Urinary bladder (tissue), 4 donors: ENCODE data around the gene SEPTIN5. TPM values are rescaled to one million over a fixed set of nuclear protein-coding genes. Genes with fewer than 3 reads are reported as not detected.
"Not testable (repeated sequence)": the region's sequence is repeated elsewhere in the genome, so short reads cannot be mapped to it uniquely, and the experiment has no call there.

Experiments used
- DNase-seq: peaks from one replicate; pipeline ENCODE4 v3.0.0-alpha.2; 2015; ENCODE audit errors: extremely low spot score
- H3K27ac ChIP-seq: one replicate; pipeline ENCODE4 v1.5.1; 2013; ENCODE audit warnings: low read depth, mild to moderate bottlenecking, moderate library complexity
- H3K36me3 ChIP-seq: one replicate; pipeline ENCODE4 v1.6.1; 2013; ENCODE audit warnings: mild to moderate bottlenecking, moderate library complexity; ENCODE audit not compliant: insufficient read depth
- H3K4me1 ChIP-seq: one replicate; pipeline ENCODE4 v1.6.1; 2013; ENCODE audit warnings: mild to moderate bottlenecking, moderate library complexity; ENCODE audit not compliant: insufficient read depth
- H3K4me3 ChIP-seq: one replicate; pipeline ENCODE4 v1.5.1; 2013; ENCODE audit warnings: low read depth, low read length
- WGBS: extraction: QIAGEN DNeasy Blood & Tissue Kit; methylation state at CpG from one replicate; pipeline ENCODE4 v1.1.7; 2013; 5-methylcytosine and 5-hydroxymethylcytosine counted together
- polyA plus RNA-seq: library from polyadenylated mRNA; stranded (reverse); fragments of 200-250 nt; gene quantifications from one replicate; pipeline ENCODE4 v1.2.3, GENCODE V29; 2013
- total RNA-seq: library from RNA; depleted of rRNA; stranded (reverse); fragments of >200 nt; gene quantifications from one replicate; pipeline ENCODE4 v1.2.3, GENCODE V29; 2014
- donor health status: healthy with polysubstance abuse.
- donor health status: healthy.

Gene SEPTIN5
- total and polyA plus RNA-seq, 2 donors: 20.9 to 25.6 TPM

GRCh38 chr22:19724927-19725661 is 10.8 kb downstream of the SEPTIN5 start:
- no peaks in the 10 kb centered on the region for H3K4me1 ChIP-seq
- no peak overlapping the region for H3K4me3 ChIP-seq
- DNase-seq: no peak
- no peak overlapping the region for H3K27ac ChIP-seq
- no peaks in the 10 kb centered on the region for H3K36me3 ChIP-seq
- 74% methylated on average over 45 of the region's 45 CpGs for WGBS

- not testable (repeated sequence) for DNase-seq, H3K4me3 ChIP-seq, H3K4me1 ChIP-seq, H3K36me3 ChIP-seq, H3K27ac ChIP-seq
- 82% methylated on average over 96 of the region's 96 CpGs for WGBS
Observed at GRCh38 chr22:19726064-19726788, 11.9 kb downstream of the SEPTIN5 start.

- no peak overlapping the region for H3K4me3 ChIP-seq
- DNase-seq: no peak
- WGBS: 55% methylated on average over 61 of the region's 61 CpGs
- no peak overlapping the region for H3K27ac ChIP-seq
- no peaks in the 10 kb centered on the region for H3K36me3 ChIP-seq
- H3K4me1 ChIP-seq: no peaks in the 10 kb centered on the region
Observed at GRCh38 chr22:19727310-19728150, 13.2 kb downstream of the SEPTIN5 start.

GRCh38 chr22:19728271-19728670 is 14.0 kb downstream of the SEPTIN5 start:
- no peak for DNase-seq
- Histone ChIP-seq H3K4me1 (no peaks in the 10 kb centered on the region), H3K36me3 (no peaks in the 10 kb centered on the region), H3K4me3 (no peak overlapping the region), H3K27ac (no peak overlapping the region)
- 83% methylated on average over 6 of the region's 6 CpGs for WGBS

- no peak for DNase-seq
Observed at GRCh38 chr22:19728836-19729235, 14.5 kb downstream of the SEPTIN5 start.

GRCh38 chr22:19729507-19729906 is 15.2 kb downstream of the SEPTIN5 start:
- H3K4me3 ChIP-seq: no peak overlapping the region
- WGBS: 78% methylated on average over 9 of the region's 9 CpGs
- DNase-seq: no peak
- no peaks in the 10 kb centered on the region for H3K4me1 ChIP-seq
- no peaks in the 10 kb centered on the region for H3K36me3 ChIP-seq
- no peak overlapping the region for H3K27ac ChIP-seq

More at GRCh38 chr22:19728836-19729235, 14.5 kb downstream of the SEPTIN5 start:
- Histone ChIP-seq H3K27ac (no peak overlapping the region), H3K36me3 (no peaks in the 10 kb centered on the region), H3K4me1 (no peaks in the 10 kb centered on the region), H3K4me3 (no peak overlapping the region)
- WGBS: 85% methylated on average over 10 of the region's 10 CpGs

- WGBS: 88% methylated on average over 8 of the region's 8 CpGs
- DNase-seq: no peak
- no peaks in the 10 kb centered on the region for H3K4me1 ChIP-seq
Observed at GRCh38 chr22:19730198-19730597, 15.9 kb downstream of the SEPTIN5 start.

GRCh38 chr22:19730655-19731360 is 16.5 kb downstream of the SEPTIN5 start:
- WGBS: 5% methylated on average over 48 of the region's 48 CpGs
- H3K36me3 ChIP-seq: no peaks in the 10 kb centered on the region
- no peak for DNase-seq
- H3K4me1 ChIP-seq: no peaks in the 10 kb centered on the region
- no peak overlapping the region for H3K4me3 ChIP-seq
- no peak overlapping the region for H3K27ac ChIP-seq

More at GRCh38 chr22:19730198-19730597, 15.9 kb downstream of the SEPTIN5 start:
- no peak overlapping the region for H3K4me3 ChIP-seq
- no peaks in the 10 kb centered on the region for H3K36me3 ChIP-seq
- H3K27ac ChIP-seq: no peak overlapping the region

- no peaks in the 10 kb centered on the region for H3K4me1 ChIP-seq
- H3K36me3 ChIP-seq: no peaks in the 10 kb centered on the region
- 62% methylated on average over 21 of the region's 21 CpGs for WGBS
- DNase-seq: no peak
- no peak overlapping the region for H3K27ac ChIP-seq
- no peak overlapping the region for H3K4me3 ChIP-seq
Observed at GRCh38 chr22:19731361-19732135, 17.2 kb downstream of the SEPTIN5 start.

- no peak overlapping the region for H3K4me3 ChIP-seq
- H3K27ac ChIP-seq: no peak overlapping the region
- WGBS: 91% methylated on average over 10 of the region's 10 CpGs
- H3K36me3 ChIP-seq: no peaks in the 10 kb centered on the region
- no peaks in the 10 kb centered on the region for H3K4me1 ChIP-seq
- DNase-seq: no peak
Observed at GRCh38 chr22:19732403-19733113, 18.3 kb downstream of the SEPTIN5 start.

- H3K4me3 ChIP-seq: no peak overlapping the region
- H3K36me3 ChIP-seq: no peaks in the 10 kb centered on the region
- no peak overlapping the region for H3K27ac ChIP-seq
- H3K4me1 ChIP-seq: no peaks in the 10 kb centered on the region
- DNase-seq: no peak
- 76% methylated on average over 5 of the region's 5 CpGs for WGBS
Observed at GRCh38 chr22:19733755-19734154, 19.5 kb downstream of the SEPTIN5 start.

GRCh38 chr22:19734163-19734562 is 19.9 kb downstream of the SEPTIN5 start:
- Histone ChIP-seq H3K4me1 (no peaks in the 10 kb centered on the region), H3K36me3 (no peaks in the 10 kb centered on the region), H3K4me3 (no peak overlapping the region), H3K27ac (no peak overlapping the region)
- 88% methylated on average over 7 of the region's 7 CpGs for WGBS
- DNase-seq: no peak
